K562 (cell line): ENCODE measurements around the gene C1QC. TPM values are rescaled to one million over a fixed set of nuclear protein-coding genes. Genes with fewer than 3 reads are reported as not detected.
"Not testable (repeated sequence)": the region's sequence is repeated elsewhere in the genome, so short reads cannot be mapped to it uniquely, and the experiment has no call there.

ENCODE experiments used
- ATAC-seq: fragments of 200-7000 bp; cut with Tn5 transposase; 3 replicates; pipeline ENCODE4 v1.9.1; 2020; ENCODE audit warnings: moderate library complexity
- BruUV-seq: library from RNA; stranded (reverse); fragments of 400-500 nt; replicated peaks from 2 replicates; lab custom pipeline; 2021; lab: Mats Ljungman, UMichigan
- CTCF ChIA-PET: fragments of 300-600 bp; formaldehyde crosslinking; extraction: SDS; loops from one replicate; lab custom pipeline; 2021; ENCODE audit warnings: low intra/inter-chr PET ratio; lab: Yijun Ruan, JAX
- POLR2A ChIA-PET: fragments of 300-600, 350-650 bp; sonication (Branson Sonifier 250); formaldehyde crosslinking; extraction: SDS; loops from one replicate; lab custom pipeline; 2021; ENCODE audit warnings: antibody characterized with exemption, inconsistent platforms; lab: Yijun Ruan, JAX
- DNase-seq, 4 experiments: peaks; one replicate each; pipeline versions ENCODE4 v3.0.0 to v3.0.0-alpha.2; 2011 to 2018; ENCODE audit warnings: low spot score in 3 of 4, mixed read lengths in 3 of 4; ENCODE audit errors: extremely low read depth in 1 of 4
- FAIRE-seq: peaks from 2 replicates; lab custom pipeline; 2011; peaks lifted over from hg19 to GRCh38; lab: Jason Lieb, UNC
- H2AFZ ChIP-seq: 2 replicates; pipeline ENCODE4 v1.6.0; 2011; ENCODE audit warnings: low read depth, low read length, control low read depth, inconsistent platforms
- H3K27ac ChIP-seq: fragments of 200-600 bp; 3 replicates; pipeline ENCODE4 v1.8.0; 2011; ENCODE audit warnings: low read depth, mild to moderate bottlenecking, control low read depth, inconsistent platforms, low read length, moderate library complexity, mixed read lengths; ENCODE audit errors: extremely low read depth
- H3K27me3 ChIP-seq, 2 experiments: fragments of 300-600 bp in 1 of 2; 2 replicates in 1 of 2; 3 replicates in 1 of 2; pipeline versions ENCODE4 v1.6.0 to v1.8.0; 2011; ENCODE audit warnings: inconsistent platforms in 2 of 2, low read length in 2 of 2, mild to moderate bottlenecking in 1 of 2, mixed read lengths in 1 of 2, moderate library complexity in 1 of 2; ENCODE audit not compliant: control insufficient read depth in 2 of 2, insufficient read depth in 2 of 2
- H3K36me3 ChIP-seq: fragments of 300-600 bp; 3 replicates; pipeline ENCODE4 v1.8.0; 2011; ENCODE audit warnings: mild to moderate bottlenecking, low read length, inconsistent platforms; ENCODE audit not compliant: control insufficient read depth, insufficient read depth
- H3K4me1 ChIP-seq, 2 experiments: fragments of 200-600 bp in 1 of 2; replicated peaks in 1 of 2; 2 replicates in 1 of 2; 3 replicates in 1 of 2; pipeline versions ENCODE4 v1.5.1 to v1.8.0; 2011; ENCODE audit warnings: inconsistent platforms in 2 of 2, low read length in 2 of 2, mild to moderate bottlenecking in 1 of 2, mixed read lengths in 1 of 2, moderate library complexity in 1 of 2; ENCODE audit not compliant: control insufficient read depth in 2 of 2, insufficient read depth in 2 of 2
- H3K4me2 ChIP-seq: 2 replicates; pipeline ENCODE4 v1.6.1; 2011; ENCODE audit warnings: low read length, control low read depth, inconsistent platforms, mixed read lengths; ENCODE audit not compliant: insufficient read depth
- H3K4me3 ChIP-seq: fragments of 200-600 bp; sonication (generic), shearing (Covaris generic); 2 replicates; pipeline ENCODE4 v1.5.1; 2016; ENCODE audit warnings: control low read depth, inconsistent platforms
- H3K79me2 ChIP-seq: fragments of 200-600 bp; 3 replicates; pipeline ENCODE4 v1.8.0; 2011; ENCODE audit warnings: low read length, inconsistent platforms; ENCODE audit not compliant: control insufficient read depth, insufficient read depth
- H3K9ac ChIP-seq, 2 experiments: 2 replicates each; pipeline versions ENCODE4 v1.6.0 to v1.6.1; 2011; ENCODE audit warnings: low read depth in 2 of 2, low read length in 2 of 2, control low read depth in 1 of 2, inconsistent platforms in 1 of 2, mild to moderate bottlenecking in 1 of 2, mixed read lengths in 1 of 2; ENCODE audit not compliant: insufficient read depth in 1 of 2
- H3K9me1 ChIP-seq: one replicate; pipeline ENCODE4 v1.6.0; 2011; ENCODE audit warnings: inconsistent platforms, mild to moderate bottlenecking, low read length, moderate library complexity; ENCODE audit not compliant: control insufficient read depth, insufficient read depth
- H3K9me3 ChIP-seq: replicated peaks from 2 replicates; pipeline ENCODE4 v1.5.1; 2011; ENCODE audit warnings: low read depth, low read length, inconsistent platforms; ENCODE audit not compliant: control insufficient read depth, insufficient read depth
- H4K20me1 ChIP-seq: replicated peaks from 2 replicates; pipeline ENCODE4 v1.6.1; 2011; ENCODE audit warnings: low read length, inconsistent platforms, mixed read lengths; ENCODE audit not compliant: control insufficient read depth, insufficient read depth
- KDM1A ChIP-seq, 2 experiments: fragments of 450-650 bp; IDR thresholded peaks; 2 replicates each; pipeline ENCODE4 v1.6.1; 2016; ENCODE audit warnings: mild to moderate bottlenecking in 2 of 2
- RNF219 ChIP-seq: fragments of 250-450 bp; sonication (Bioruptor Pico); IDR thresholded peaks from 2 replicates; pipeline ENCODE4 v1.5.0; 2022; ENCODE audit warnings: mild to moderate bottlenecking
- ZNF512 ChIP-seq: IDR thresholded peaks from 2 replicates; pipeline ENCODE4 v1.6.1; 2016; ENCODE audit warnings: missing genetic modification characterization, missing compliant biosample characterization
- ZNF589 ChIP-seq: fragments of 200-800 bp; sonication (Bioruptor generic); IDR thresholded peaks from 2 replicates; pipeline ENCODE4 v1.6.1; 2016; ENCODE audit warnings: low read depth, missing genetic modification characterization, missing compliant biosample characterization
- WGBS: fragments of 100-300 bp; shearing (Covaris generic); methylation state at CpG from one replicate; pipeline ENCODE4 v1.1.6; 2016; ENCODE audit warnings: low coverage, mixed read lengths; ENCODE audit not compliant: insufficient coverage; ENCODE audit errors: missing lambda C conversion rate; 5-methylcytosine and 5-hydroxymethylcytosine counted together
- in situ Hi-C: fragments of 300-500 bp; cut with MboI; formaldehyde crosslinking; loops from 4 replicates; pipeline ENCODE4 v1.15.0; 2018; ENCODE audit warnings: inconsistent platforms, mixed read lengths
- intact Hi-C: fragments of 100-400 bp; cut with micrococcal nuclease; formaldehyde crosslinking; loops from 2 replicates; pipeline ENCODE4 v1.14.2; 2022
- polyA plus RNA-seq, 8 experiments: library from polyadenylated mRNA; depleted of rRNA in 4 of 8; stranded (reverse) in 5 of 8; unstranded in 3 of 8; fragments of >200 nt; fragmentation: Nextera tagmentation in 2 of 8; fragmentation: Illumina TruSeq in 1 of 8; extraction: Ambion mirVana in 2 of 8; extraction: Trizol in 1 of 8; gene quantifications; 2 replicates each; pipeline versions ENCODE4 v1.2.1 to v1.2.3, GENCODE V29; 2011 to 2014; ENCODE audit warnings: inconsistent platforms in 1 of 8, missing spikeins in 1 of 8
- total RNA-seq, 7 experiments: library from RNA; depleted of rRNA in 6 of 7; stranded (reverse); fragments of >200 nt in 6 of 7; fragmentation: Illumina TruSeq in 2 of 7; extraction: Trizol in 2 of 7; gene quantifications; 2 replicates each; pipeline versions ENCODE4 v1.2.1 to v1.2.3, GENCODE V29; 2011 to 2021; ENCODE audit warnings: low replicate concordance in 1 of 7

C1QC gene
- total and polyA plus RNA-seq, 9 of the 15 experiments (the other 6 are each of a cell fraction or from before 2014, with no cell fraction given): 0.69 TPM; not detected in 8

- TF ChIP-seq RNF219 (CRISPR knock-in tag): no peak
- TF ChIP-seq KDM1A (IDR thresholded peaks at IDR 0.05): no peak
- no peak for TF ChIP-seq ZNF589 (CRISPR knock-in tag)
These were observed 23.0 kb downstream of the C1QC start (continued) for GRCh38 chr1:22666412-22666811.

GRCh38 chr1:22668840-22669239, 25.4 kb downstream of the C1QC start:
- H3K4me2 ChIP-seq, POLR2A ChIA-PET, BruUV-seq, H3K9ac ChIP-seq, FAIRE-seq, H4K20me1 ChIP-seq, H3K9me1 ChIP-seq, H3K4me1 ChIP-seq, CTCF ChIA-PET, H3K4me3 ChIP-seq, intact Hi-C loops, H3K9me3 ChIP-seq, H3K27ac ChIP-seq, ATAC-seq, H3K36me3 ChIP-seq, H2AFZ ChIP-seq, H3K79me2 ChIP-seq, DNase-seq, in situ Hi-C loops: not testable (repeated sequence)
- peaks cover 5 to 52% of the 10 kb centered on the region in 2 experiments; a peak in 3 of 5 replicates for H3K27me3 ChIP-seq
- TF ChIP-seq ZNF512 (tag): peak; percentile 56; the same call in 1 of the 2 replicates
- 0% methylated on average over 2 of the region's 2 CpGs for WGBS
